CD14-positive monocyte (primary cell): ENCODE measurements around the gene TUBG1. TPM values are rescaled to one million over a fixed set of nuclear protein-coding genes. Genes with fewer than 3 reads are reported as not detected.
A peak's percentile ranks its signal among the peaks of the same experiment; 100 is the strongest.

Experiments
- DNase-seq, 3 donors: peaks; one replicate each; pipeline ENCODE4 v3.0.0-alpha.2; 2011 to 2022
- H2AFZ ChIP-seq: 2 replicates; pipeline ENCODE4 v1.6.0; 2012; ENCODE audit warnings: mild to moderate bottlenecking, low read depth, low read length, inconsistent platforms; ENCODE audit not compliant: insufficient read depth, poor library complexity, severe bottlenecking
- H3K27ac ChIP-seq, 2 donors: 1 replicate in 1 of 2; 2 replicates in 1 of 2; pipeline ENCODE4 v1.5.1; 2012 to 2013; ENCODE audit warnings: low read length in 2 of 2, control low read depth in 1 of 2, inconsistent platforms in 1 of 2, low read depth in 1 of 2, mild to moderate bottlenecking in 1 of 2
- H3K27me3 ChIP-seq, 2 donors: one replicate each; pipeline versions ENCODE4 v1.6.0 to v1.6.1; 2011 to 2013; ENCODE audit warnings: low read length in 2 of 2; ENCODE audit not compliant: control insufficient read depth in 2 of 2, insufficient read depth in 2 of 2
- H3K36me3 ChIP-seq, 2 donors: replicated peaks in 1 of 2; 1 replicate in 1 of 2; 2 replicates in 1 of 2; pipeline versions ENCODE4 v1.5.1 to v1.6.1; 2012 to 2013; ENCODE audit warnings: low read length in 2 of 2, control low read depth in 1 of 2, inconsistent platforms in 1 of 2, mild to moderate bottlenecking in 1 of 2; ENCODE audit not compliant: insufficient read depth in 2 of 2, control insufficient read depth in 1 of 2
- H3K4me1 ChIP-seq, 2 donors: 1 replicate in 1 of 2; 2 replicates in 1 of 2; pipeline versions ENCODE4 v1.5.1 to v1.6.1; 2012 to 2013; ENCODE audit warnings: low read length in 2 of 2, control low read depth in 1 of 2, inconsistent platforms in 1 of 2, mild to moderate bottlenecking in 1 of 2, moderate library complexity in 1 of 2; ENCODE audit not compliant: insufficient read depth in 2 of 2, control insufficient read depth in 1 of 2
- H3K4me2 ChIP-seq: replicated peaks from 2 replicates; pipeline ENCODE3; 2012; ENCODE audit warnings: low read length, moderate library complexity, mild to moderate bottlenecking; ENCODE audit not compliant: poor library complexity, severe bottlenecking; ENCODE audit errors: extremely low read depth
- H3K4me3 ChIP-seq, 3 experiments: fragments of 200-600 bp in 1 of 3; sonication (generic) in 1 of 3; replicated peaks in 1 of 3; 1 replicate in 2 of 3; 2 replicates in 1 of 3; pipeline ENCODE4 v1.5.1; 2011 to 2013; ENCODE audit warnings: low read length in 3 of 3, mild to moderate bottlenecking in 3 of 3, control low read depth in 2 of 3, low read depth in 2 of 3, inconsistent platforms in 1 of 3, moderate library complexity in 1 of 3
- H3K79me2 ChIP-seq: 2 replicates; pipeline ENCODE4 v1.6.0; 2012; ENCODE audit warnings: mild to moderate bottlenecking, control low read depth, inconsistent platforms, low read length, moderate library complexity; ENCODE audit not compliant: insufficient read depth
- H3K9ac ChIP-seq: 2 replicates; pipeline ENCODE4 v1.6.0; 2017; ENCODE audit warnings: low read length, mild to moderate bottlenecking; ENCODE audit not compliant: insufficient read depth, poor library complexity, severe bottlenecking
- H3K9me3 ChIP-seq, 2 donors: replicated peaks in 1 of 2; 1 replicate in 1 of 2; 2 replicates in 1 of 2; pipeline versions ENCODE4 v1.5.1 to v1.6.1; 2012 to 2013; ENCODE audit warnings: low read length in 2 of 2, control low read depth in 1 of 2; ENCODE audit not compliant: control insufficient read depth in 1 of 2, insufficient read depth in 1 of 2
- H4K20me1 ChIP-seq: 2 replicates; pipeline ENCODE4 v1.6.0; 2012; ENCODE audit warnings: mild to moderate bottlenecking, low read length, control low read depth, moderate library complexity; ENCODE audit not compliant: insufficient read depth
- H3K27ac Mint-ChIP-seq, 7 donors: one replicate each; pipeline ENCODE4 v1.8.0; 2020; ENCODE audit warnings: mild to moderate bottlenecking in 7 of 7, mixed read lengths in 7 of 7, moderate library complexity in 6 of 7, inconsistent platforms in 2 of 7
- H3K27me3 Mint-ChIP-seq, 3 donors: one replicate each; pipeline ENCODE4 v1.8.0; 2021 to 2022; ENCODE audit warnings: low read depth in 3 of 3, mild to moderate bottlenecking in 3 of 3, mixed read lengths in 3 of 3, moderate library complexity in 3 of 3, inconsistent platforms in 1 of 3
- H3K36me3 Mint-ChIP-seq, 2 donors: one replicate each; pipeline ENCODE4 v1.8.0; 2020; ENCODE audit warnings: mixed read lengths in 2 of 2, inconsistent platforms in 1 of 2, mild to moderate bottlenecking in 1 of 2
- H3K4me1 Mint-ChIP-seq: one replicate; pipeline ENCODE4 v1.8.0; 2020; ENCODE audit warnings: mild to moderate bottlenecking, mixed read lengths
- H3K4me3 Mint-ChIP-seq, 2 donors: one replicate each; pipeline ENCODE4 v1.8.0; 2020; ENCODE audit warnings: mild to moderate bottlenecking in 2 of 2, mixed read lengths in 2 of 2, moderate library complexity in 1 of 2
- H3K9me3 Mint-ChIP-seq, 7 donors: one replicate each; pipeline ENCODE4 v1.8.0; 2020 to 2022; ENCODE audit warnings: mixed read lengths in 7 of 7, mild to moderate bottlenecking in 6 of 7, moderate library complexity in 6 of 7, inconsistent platforms in 2 of 7
- WGBS: methylation state at CpG from one replicate; pipeline ENCODE4 v1.1.5; 2013; ENCODE audit warnings: missing lambda C conversion rate; ENCODE audit not compliant: insufficient coverage; 5-methylcytosine and 5-hydroxymethylcytosine counted together
- intact Hi-C, 2 donors: fragments of 100-400 bp; cut with micrococcal nuclease; formaldehyde crosslinking; loops; one replicate each; pipeline versions ENCODE4 v1.15.0 to v1.15.1; 2023
- polyA plus RNA-seq, 3 donors: library from polyadenylated mRNA; depleted of rRNA in 1 of 3; unstranded in 2 of 3; stranded (reverse) in 1 of 3; fragments of 300-500 nt in 2 of 3; fragments of >200 nt in 1 of 3; fragmentation: Illumina TruSeq in 2 of 3; gene quantifications; 1 replicate in 2 of 3; 2 replicates in 1 of 3; pipeline ENCODE4 v1.2.3, GENCODE V29; 2012 to 2021
- TF ChIP-seq, protein P1 (sequence below): fragments of 200-600 bp; IDR thresholded peaks from one replicate; pipeline ENCODE4 v1.8.0; 2022; ENCODE audit warnings: antibody characterized with exemption, mild to moderate bottlenecking

Gene TUBG1
- polyA plus RNA-seq, 3 donors = 7.5 to 17.4 (median 10.2) TPM

DNA sequence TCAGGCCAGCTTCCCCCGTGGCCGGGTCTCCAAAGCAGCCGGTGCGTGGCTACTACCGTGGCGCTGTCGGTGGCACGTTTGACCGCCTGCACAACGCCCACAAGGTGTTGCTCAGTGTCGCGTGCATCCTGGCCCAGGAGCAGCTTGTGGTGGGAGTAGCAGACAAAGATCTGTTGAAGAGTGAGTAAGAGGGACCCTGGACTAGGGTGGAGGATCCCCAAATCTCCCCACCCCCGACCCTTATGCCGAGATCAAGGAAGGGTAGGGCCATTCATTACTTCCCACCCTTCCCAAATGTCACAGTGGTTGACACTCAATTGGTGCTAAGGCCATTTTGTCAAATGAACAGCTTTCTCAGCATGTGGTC lies 46.4 kb upstream of the TUBG1 start:
- H3K36me3 ChIP-seq = peaks cover 19 to 27% of the 10 kb centered on the region in 2 donors
- H3K4me2 ChIP-seq = peak overlapping the region; percentile 100
- H3K9me3 Mint-ChIP-seq = peaks cover 0 to 3% (median 0%) of the 10 kb centered on the region in 7 donors
- peak overlapping the region; percentile 81 to 97 (median 91) for H3K27ac Mint-ChIP-seq
- peaks cover 31% of the 10 kb centered on the region for H3K4me1 Mint-ChIP-seq
- no peak for DNase-seq
- H3K9me3 ChIP-seq = no peaks in the 10 kb centered on the region
- TF ChIP-seq, protein P1, sequence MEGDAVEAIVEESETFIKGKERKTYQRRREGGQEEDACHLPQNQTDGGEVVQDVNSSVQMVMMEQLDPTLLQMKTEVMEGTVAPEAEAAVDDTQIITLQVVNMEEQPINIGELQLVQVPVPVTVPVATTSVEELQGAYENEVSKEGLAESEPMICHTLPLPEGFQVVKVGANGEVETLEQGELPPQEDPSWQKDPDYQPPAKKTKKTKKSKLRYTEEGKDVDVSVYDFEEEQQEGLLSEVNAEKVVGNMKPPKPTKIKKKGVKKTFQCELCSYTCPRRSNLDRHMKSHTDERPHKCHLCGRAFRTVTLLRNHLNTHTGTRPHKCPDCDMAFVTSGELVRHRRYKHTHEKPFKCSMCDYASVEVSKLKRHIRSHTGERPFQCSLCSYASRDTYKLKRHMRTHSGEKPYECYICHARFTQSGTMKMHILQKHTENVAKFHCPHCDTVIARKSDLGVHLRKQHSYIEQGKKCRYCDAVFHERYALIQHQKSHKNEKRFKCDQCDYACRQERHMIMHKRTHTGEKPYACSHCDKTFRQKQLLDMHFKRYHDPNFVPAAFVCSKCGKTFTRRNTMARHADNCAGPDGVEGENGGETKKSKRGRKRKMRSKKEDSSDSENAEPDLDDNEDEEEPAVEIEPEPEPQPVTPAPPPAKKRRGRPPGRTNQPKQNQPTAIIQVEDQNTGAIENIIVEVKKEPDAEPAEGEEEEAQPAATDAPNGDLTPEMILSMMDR = no peak
- H3K4me3 Mint-ChIP-seq = peak overlapping the region; percentile 90 to 93
- H3K36me3 Mint-ChIP-seq = peaks cover 23 to 29% of the 10 kb centered on the region in 2 donors
- intact Hi-C loops = loop anchor here in 1 of 2 donors (2.0 kb wide), 1 partner anchor 14 kb away; the partner anchor contains the start of gene PSMC3IP
- H2AFZ ChIP-seq = no peak overlapping the region
- peaks cover 27% of the 10 kb centered on the region for H4K20me1 ChIP-seq
- peaks cover 0 to 10% (median 1%) of the 10 kb centered on the region in 3 donors for H3K27me3 Mint-ChIP-seq
- H3K27ac ChIP-seq = peak overlapping the region; percentile 88 to 92
- H3K79me2 ChIP-seq = peaks cover 44% of the 10 kb centered on the region
- H3K4me3 ChIP-seq = peak overlapping the region in 2 of 3 experiments; percentile 91 to 92
- H3K27me3 ChIP-seq = no peaks in the 10 kb centered on the region
- WGBS = 89% methylated on average over 4 of the region's 14 CpGs
- peak overlapping the region; percentile 87 for H3K9ac ChIP-seq
- peaks cover 35 to 48% of the 10 kb centered on the region in 2 donors for H3K4me1 ChIP-seq

DNA sequence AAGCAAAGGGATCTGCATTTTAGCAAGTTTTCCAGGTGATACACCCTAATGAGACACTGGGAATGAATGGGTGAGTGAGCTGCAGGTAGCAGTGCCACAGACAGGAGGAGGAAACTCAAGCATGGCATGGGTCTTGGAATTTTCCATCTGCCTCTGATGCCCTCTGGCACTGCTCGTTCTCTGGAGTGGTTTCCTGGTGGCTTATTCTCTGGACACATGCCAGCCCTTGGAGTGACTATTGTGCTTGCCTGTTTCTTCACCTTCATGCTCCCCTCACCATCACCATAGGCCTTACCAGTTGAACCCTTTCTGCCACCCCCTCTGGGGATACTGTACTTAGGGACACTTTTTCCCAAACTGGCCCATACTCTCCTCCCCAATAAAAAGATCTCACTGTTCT lies 45.9 kb upstream of the TUBG1 start:
- Mint-ChIP-seq H3K4me1 (peaks cover 33% of the 10 kb centered on the region), H3K4me3 (peak overlapping the region; percentile 9 to 13), H3K9me3 (peaks cover 0 to 3% (median 0%) of the 10 kb centered on the region in 7 donors), H3K27me3 (peaks cover 0 to 10% (median 1%) of the 10 kb centered on the region in 3 donors), H3K27ac (peak overlapping the region in 6 of 7 donors; percentile 61 to 91 (median 81)), H3K36me3 (peaks cover 24 to 32% of the 10 kb centered on the region in 2 donors)
- Histone ChIP-seq H3K27ac (peak overlapping the region in 1 of 2 donors; percentile 92), H2AFZ (no peak overlapping the region), H3K27me3 (no peaks in the 10 kb centered on the region), H3K4me3 (peak overlapping the region in 1 of 3 experiments; percentile 92), H3K36me3 (peaks cover 22 to 30% of the 10 kb centered on the region in 2 donors), H3K9me3 (no peaks in the 10 kb centered on the region), H3K4me1 (peaks cover 39 to 52% of the 10 kb centered on the region in 2 donors), H4K20me1 (peaks cover 32% of the 10 kb centered on the region), H3K9ac (no peak overlapping the region), H3K79me2 (peaks cover 48% of the 10 kb centered on the region), H3K4me2 (peak overlapping the region; percentile 100)
- DNase-seq = no peak
- intact Hi-C loops = loop anchor here in 1 of 2 donors (2.0 kb wide), 1 partner anchor 13 kb away; the partner anchor contains the start of gene PSMC3IP
- TF ChIP-seq, protein P1 = no peak
- 0% methylated on average over 1 of the region's 1 CpG for WGBS
